Measurements from ENCODE around the gene GRK5.

DNA sequence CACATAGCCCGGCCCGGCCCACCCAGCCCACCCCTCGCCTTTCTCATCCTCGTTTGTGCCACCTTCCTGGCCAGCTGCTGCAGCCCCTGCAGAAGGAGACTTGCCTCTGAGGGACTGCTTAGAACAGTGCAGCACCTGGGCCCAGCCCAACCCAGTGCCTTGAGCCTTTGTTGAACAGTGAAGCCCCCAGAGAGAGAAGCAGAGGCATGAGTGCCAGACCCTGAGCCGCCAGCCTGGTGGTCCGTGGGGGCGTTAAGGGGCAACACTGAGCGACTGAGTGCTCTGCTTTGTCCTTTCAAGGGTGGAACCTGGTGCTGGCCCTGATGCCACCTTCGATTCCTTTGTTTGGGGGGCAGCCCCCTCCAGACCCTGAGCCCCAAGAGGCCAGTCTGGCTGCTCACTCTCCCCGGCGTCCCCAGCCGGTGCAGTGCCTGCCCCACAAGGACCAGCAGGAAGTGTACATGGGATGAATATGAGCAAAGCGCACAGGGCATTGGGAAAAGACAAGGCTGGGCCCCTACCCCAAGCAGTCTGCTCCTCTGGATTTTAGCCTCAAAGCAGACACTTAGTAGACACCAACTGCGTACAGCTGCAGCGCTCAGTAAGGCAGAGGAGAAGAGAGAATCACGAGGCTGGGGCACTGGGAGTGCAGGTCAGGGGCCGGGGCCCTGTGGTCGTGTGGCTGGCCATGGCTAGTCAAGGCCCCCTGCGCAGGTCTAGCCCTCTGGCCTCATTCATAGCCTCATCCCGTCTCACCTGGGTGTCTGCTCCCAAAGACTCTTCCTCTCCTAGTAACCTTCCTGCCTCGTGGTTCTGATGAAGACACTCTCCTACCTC lies 239.3 kb downstream of the GRK5 start:
- TF ChIP-seq, protein P1, sequence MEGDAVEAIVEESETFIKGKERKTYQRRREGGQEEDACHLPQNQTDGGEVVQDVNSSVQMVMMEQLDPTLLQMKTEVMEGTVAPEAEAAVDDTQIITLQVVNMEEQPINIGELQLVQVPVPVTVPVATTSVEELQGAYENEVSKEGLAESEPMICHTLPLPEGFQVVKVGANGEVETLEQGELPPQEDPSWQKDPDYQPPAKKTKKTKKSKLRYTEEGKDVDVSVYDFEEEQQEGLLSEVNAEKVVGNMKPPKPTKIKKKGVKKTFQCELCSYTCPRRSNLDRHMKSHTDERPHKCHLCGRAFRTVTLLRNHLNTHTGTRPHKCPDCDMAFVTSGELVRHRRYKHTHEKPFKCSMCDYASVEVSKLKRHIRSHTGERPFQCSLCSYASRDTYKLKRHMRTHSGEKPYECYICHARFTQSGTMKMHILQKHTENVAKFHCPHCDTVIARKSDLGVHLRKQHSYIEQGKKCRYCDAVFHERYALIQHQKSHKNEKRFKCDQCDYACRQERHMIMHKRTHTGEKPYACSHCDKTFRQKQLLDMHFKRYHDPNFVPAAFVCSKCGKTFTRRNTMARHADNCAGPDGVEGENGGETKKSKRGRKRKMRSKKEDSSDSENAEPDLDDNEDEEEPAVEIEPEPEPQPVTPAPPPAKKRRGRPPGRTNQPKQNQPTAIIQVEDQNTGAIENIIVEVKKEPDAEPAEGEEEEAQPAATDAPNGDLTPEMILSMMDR (conservative IDR thresholded peaks at IDR 0.05 in 1 of 2, IDR thresholded peaks at IDR 0.05 in 1 of 2; ENCODE audit: extremely low read depth in 1 of 2, insufficient read depth in 1 of 2, low read depth in 1 of 2, low read length in 2 of 2) = no peak
- no peak for TF ChIP-seq EZH2 (IDR thresholded peaks at IDR 0.05; ENCODE audit: borderline replicate concordance, low read length)

All from mammary epithelial cell (primary cell).